Uterus (tissue), 4 donors: ENCODE data around the gene ENGASE. TPM values are rescaled to one million over a fixed set of nuclear protein-coding genes. Genes with fewer than 3 reads are reported as not detected.

Experiments
- DNase-seq, 2 donors: peaks; one replicate each; pipeline ENCODE4 v3.0.0-alpha.2; 2019 to 2020
- H3K27ac ChIP-seq, 2 donors: fragments of 200-600 bp; sonication (generic); 1 replicate in 1 of 2; 2 replicates in 1 of 2; pipeline ENCODE4 v1.5.1; 2016 to 2018
- H3K27me3 ChIP-seq, 2 donors: fragments of 200-600 bp; sonication (generic); one replicate each; pipeline ENCODE4 v1.5.1; 2018 to 2019; ENCODE audit warnings: control low read depth in 1 of 2
- H3K36me3 ChIP-seq, 2 donors: fragments of 200-600 bp; sonication (generic); one replicate each; pipeline ENCODE4 v1.5.1; 2019; ENCODE audit warnings: control low read depth in 1 of 2
- H3K4me1 ChIP-seq, 2 donors: fragments of 200-600 bp; sonication (generic); one replicate each; pipeline ENCODE4 v1.5.1; 2018 to 2019; ENCODE audit warnings: control low read depth in 1 of 2
- H3K4me3 ChIP-seq, 2 donors: fragments of 200-600 bp; sonication (generic); 1 replicate in 1 of 2; 2 replicates in 1 of 2; pipeline ENCODE4 v1.5.1; 2018 to 2019; ENCODE audit warnings: mild to moderate bottlenecking in 1 of 2
- H3K9me3 ChIP-seq, 2 donors: fragments of 200-600 bp; sonication (generic); one replicate each; pipeline ENCODE4 v1.5.1; 2019; ENCODE audit warnings: control low read depth in 1 of 2
- POLR2A ChIP-seq, 2 donors: fragments of 450-650 bp; IDR thresholded peaks; one replicate each; pipeline ENCODE4 v1.6.1; 2016; ENCODE audit warnings: antibody characterized with exemption in 2 of 2, mild to moderate bottlenecking in 1 of 2, moderate library complexity in 1 of 2
- intact Hi-C: fragments of 100-400 bp; cut with DNase I; formaldehyde crosslinking; loops from one replicate; pipeline ENCODE4 v1.15.1; 2023; ENCODE audit warnings: low total_unique reads
- total RNA-seq, 4 donors: library from RNA; depleted of rRNA in 3 of 4; stranded (reverse); fragments of >200 nt in 3 of 4; gene quantifications; one replicate each; pipeline versions ENCODE4 v1.1.0 to v1.2.4, GENCODE V29; 2014 to 2023
- TF ChIP-seq, protein P1 (sequence below), 4 experiments: fragments of 200-600 bp in 2 of 4; fragments of 450-650 bp in 2 of 4; sonication (generic) in 2 of 4; IDR thresholded peaks; one replicate each; pipeline ENCODE4 v1.5.1; 2016 to 2019; ENCODE audit warnings: antibody characterized with exemption in 4 of 4, mild to moderate bottlenecking in 2 of 4, moderate library complexity in 1 of 4
- donor health status: DM: yes; HTN: yes; CAD: no.

ENGASE gene
- total RNA-seq, 4 donors from 2014 or later: 3.8 to 63.2 (median 24.6) TPM

DNA sequence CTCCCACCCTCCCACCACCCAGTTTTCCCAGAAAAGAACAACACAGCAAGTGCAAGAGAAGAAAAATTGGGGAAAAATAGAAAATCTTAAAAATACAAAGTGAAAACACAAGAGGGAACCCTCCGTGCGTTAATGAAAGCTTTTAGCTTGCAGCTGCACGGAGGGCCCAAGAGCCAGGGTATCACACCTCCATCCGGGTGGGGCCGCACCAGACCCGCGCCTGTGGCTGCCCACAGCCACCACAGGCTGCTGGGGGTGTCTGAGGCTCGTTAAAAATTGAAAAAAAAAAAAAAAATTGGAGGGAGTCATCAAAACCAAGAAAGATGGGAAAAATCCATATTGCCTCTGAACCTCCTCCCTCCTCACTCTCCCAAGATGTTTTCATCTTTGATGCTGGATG, 18.6 kb downstream of the ENGASE start:
- intact Hi-C loops: no loop called here
- H3K27ac ChIP-seq: no peak overlapping the region
- no peak for DNase-seq
- no peak overlapping the region for H3K4me3 ChIP-seq
- no peaks in the 10 kb centered on the region for H3K4me1 ChIP-seq
- H3K36me3 ChIP-seq: no peaks in the 10 kb centered on the region
- no peaks in the 10 kb centered on the region for H3K27me3 ChIP-seq
- TF ChIP-seq, protein P1, sequence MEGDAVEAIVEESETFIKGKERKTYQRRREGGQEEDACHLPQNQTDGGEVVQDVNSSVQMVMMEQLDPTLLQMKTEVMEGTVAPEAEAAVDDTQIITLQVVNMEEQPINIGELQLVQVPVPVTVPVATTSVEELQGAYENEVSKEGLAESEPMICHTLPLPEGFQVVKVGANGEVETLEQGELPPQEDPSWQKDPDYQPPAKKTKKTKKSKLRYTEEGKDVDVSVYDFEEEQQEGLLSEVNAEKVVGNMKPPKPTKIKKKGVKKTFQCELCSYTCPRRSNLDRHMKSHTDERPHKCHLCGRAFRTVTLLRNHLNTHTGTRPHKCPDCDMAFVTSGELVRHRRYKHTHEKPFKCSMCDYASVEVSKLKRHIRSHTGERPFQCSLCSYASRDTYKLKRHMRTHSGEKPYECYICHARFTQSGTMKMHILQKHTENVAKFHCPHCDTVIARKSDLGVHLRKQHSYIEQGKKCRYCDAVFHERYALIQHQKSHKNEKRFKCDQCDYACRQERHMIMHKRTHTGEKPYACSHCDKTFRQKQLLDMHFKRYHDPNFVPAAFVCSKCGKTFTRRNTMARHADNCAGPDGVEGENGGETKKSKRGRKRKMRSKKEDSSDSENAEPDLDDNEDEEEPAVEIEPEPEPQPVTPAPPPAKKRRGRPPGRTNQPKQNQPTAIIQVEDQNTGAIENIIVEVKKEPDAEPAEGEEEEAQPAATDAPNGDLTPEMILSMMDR (IDR thresholded peaks at IDR 0.05): no peak
- TF ChIP-seq POLR2A (IDR thresholded peaks at IDR 0.05): no peak
- no peaks in the 10 kb centered on the region for H3K9me3 ChIP-seq

DNA sequence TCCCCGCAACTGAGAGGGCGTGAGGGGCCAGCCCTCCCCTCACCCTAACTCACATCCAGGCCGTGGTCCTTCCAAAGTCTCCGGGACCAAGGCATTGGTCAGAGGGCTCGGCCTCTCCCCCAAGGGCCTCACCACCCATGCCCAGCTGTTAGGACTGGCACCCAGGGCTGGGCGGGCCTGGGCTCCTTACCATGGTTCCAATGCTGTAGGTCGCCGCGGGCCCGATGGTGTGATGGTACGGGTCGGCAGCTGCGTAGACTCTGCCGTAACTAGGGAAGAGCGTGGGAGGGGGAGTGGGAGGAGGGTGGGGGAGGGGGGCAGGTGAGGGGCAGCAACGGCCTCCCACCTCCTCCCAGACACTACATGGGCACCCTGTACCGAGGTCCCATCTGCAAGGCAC, 19.6 kb downstream of the ENGASE start:
- DNase-seq: no peak
- H3K27me3 ChIP-seq: no peaks in the 10 kb centered on the region
- no peak overlapping the region for H3K27ac ChIP-seq
- intact Hi-C loops: no loop called here
- no peaks in the 10 kb centered on the region for H3K4me1 ChIP-seq
- H3K9me3 ChIP-seq: no peaks in the 10 kb centered on the region
- no peaks in the 10 kb centered on the region for H3K36me3 ChIP-seq
- H3K4me3 ChIP-seq: no peak overlapping the region
- TF ChIP-seq, protein P1 (IDR thresholded peaks at IDR 0.05): no peak
- TF ChIP-seq POLR2A (IDR thresholded peaks at IDR 0.05): no peak

DNA sequence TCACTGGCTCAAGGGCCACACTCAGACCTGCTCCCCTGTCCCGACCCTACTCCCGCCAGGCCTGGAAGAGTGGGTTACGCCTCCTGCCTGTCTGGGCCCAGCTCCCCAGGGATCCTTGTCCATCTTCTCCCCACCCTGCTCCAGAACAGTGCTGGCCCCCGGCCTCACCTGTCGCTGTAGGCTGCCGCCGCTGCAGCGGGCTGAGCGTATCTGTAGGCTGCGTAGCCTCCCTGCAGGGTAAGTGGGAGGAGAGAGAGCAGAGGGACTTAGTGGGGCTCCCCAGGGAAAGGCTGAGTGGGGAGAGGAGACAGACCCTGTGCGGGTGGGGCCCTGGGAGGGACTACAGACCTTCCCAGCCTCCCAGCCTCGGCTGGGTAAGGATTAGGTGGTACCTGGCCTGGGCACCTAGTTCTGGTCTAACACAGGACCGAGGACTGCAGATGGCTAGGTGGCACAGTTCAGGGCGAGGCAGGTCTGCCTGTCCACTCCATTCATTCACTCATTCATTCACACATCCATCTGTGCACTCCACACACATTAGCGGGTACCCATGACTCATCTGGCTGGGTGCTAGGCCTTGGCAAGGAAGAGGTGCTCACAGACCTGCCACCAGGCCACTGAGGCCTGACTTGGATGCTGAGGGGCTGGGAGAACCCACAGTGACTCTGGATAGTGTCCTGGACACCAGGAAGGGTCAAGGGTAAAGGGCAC, 20.9 kb downstream of the ENGASE start:
- no peaks in the 10 kb centered on the region for H3K4me1 ChIP-seq
- intact Hi-C loops: no loop called here
- H3K36me3 ChIP-seq: no peaks in the 10 kb centered on the region
- no peak for DNase-seq
- no peak for TF ChIP-seq POLR2A (IDR thresholded peaks at IDR 0.05)
- TF ChIP-seq, protein P1 (IDR thresholded peaks at IDR 0.05): no peak
- no peaks in the 10 kb centered on the region for H3K27me3 ChIP-seq
- H3K4me3 ChIP-seq: no peak overlapping the region
- H3K27ac ChIP-seq: no peak overlapping the region
- no peaks in the 10 kb centered on the region for H3K9me3 ChIP-seq

DNA sequence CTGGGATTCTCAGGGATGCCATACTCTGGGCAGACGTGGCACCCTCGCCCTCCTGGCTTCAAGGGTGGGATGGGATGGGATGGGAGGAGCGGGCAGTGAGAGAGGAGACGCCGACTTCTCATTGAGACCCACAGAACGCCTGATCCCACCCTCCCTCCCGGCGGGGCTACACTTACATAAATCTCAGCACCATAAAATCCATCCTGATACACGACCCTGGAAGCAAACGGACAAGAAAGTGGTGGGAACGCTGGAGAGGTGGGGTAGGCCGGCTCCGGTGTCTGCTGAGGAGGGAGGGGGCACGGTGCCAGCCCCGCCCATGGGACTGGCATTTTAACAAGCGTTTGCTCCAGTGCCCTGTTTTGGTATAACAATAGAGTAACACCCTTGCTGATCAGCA, 21.9 kb downstream of the ENGASE start:
- Histone ChIP-seq H3K27me3 (no peaks in the 10 kb centered on the region), H3K4me1 (no peaks in the 10 kb centered on the region), H3K9me3 (no peaks in the 10 kb centered on the region), H3K36me3 (no peaks in the 10 kb centered on the region), H3K27ac (no peak overlapping the region), H3K4me3 (no peak overlapping the region)
- no peak for DNase-seq
- no peak for TF ChIP-seq POLR2A (IDR thresholded peaks at IDR 0.05)
- TF ChIP-seq, protein P1 (IDR thresholded peaks at IDR 0.05): no peak
- intact Hi-C loops: no loop called here

DNA sequence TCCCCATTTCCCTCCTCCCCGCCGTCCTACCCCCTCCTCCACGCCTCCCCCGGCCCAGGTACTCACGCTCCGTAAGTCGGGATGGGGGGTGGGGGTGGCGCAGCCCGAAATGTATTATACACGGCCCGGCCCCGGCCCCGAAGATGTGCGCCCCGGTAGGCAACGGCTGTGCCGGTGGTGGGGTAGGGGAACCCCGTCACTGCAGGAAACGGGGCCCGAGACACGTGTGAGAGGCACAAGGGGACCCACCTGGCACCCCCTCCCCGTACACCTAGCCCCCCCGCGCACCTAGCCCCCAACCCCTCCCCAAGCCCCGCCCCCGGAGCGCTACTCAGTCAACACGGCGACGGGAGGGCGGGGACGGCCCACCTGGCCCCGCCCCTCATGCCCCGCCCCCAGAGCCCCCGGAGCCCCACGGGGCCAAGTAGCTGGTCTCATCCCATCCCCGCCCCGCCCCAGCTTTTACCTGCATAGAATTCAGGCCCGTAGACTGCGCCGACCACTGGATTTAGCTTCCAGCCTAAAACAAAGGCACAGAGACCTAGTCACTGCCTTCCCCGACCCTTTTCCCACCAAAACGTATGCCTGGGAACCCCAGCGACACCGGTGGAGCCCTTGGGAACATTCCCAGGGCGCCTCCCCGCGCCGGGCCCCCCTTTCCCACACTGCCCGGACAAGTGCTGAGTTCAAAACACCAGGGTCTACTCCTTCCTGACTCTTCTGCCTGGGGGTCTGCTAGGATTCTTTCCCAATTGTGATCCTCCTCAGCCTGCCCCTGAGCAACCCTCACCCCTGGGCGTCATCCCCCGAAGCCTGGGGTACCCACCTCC, 22.8 kb downstream of the ENGASE start:
- Histone ChIP-seq H3K27me3 (no peaks in the 10 kb centered on the region), H3K27ac (no peak overlapping the region), H3K4me1 (no peaks in the 10 kb centered on the region), H3K9me3 (no peaks in the 10 kb centered on the region), H3K4me3 (no peak overlapping the region), H3K36me3 (no peaks in the 10 kb centered on the region)
- intact Hi-C loops: no loop called here
- TF ChIP-seq, protein P1 (IDR thresholded peaks at IDR 0.05): no peak
- TF ChIP-seq POLR2A (IDR thresholded peaks at IDR 0.05): no peak
- DNase-seq: no peak
